ENCODE results near the gene SND1.

The SND1 gene

GRCh38 chr7:127765150-127765549, 113.2 kb downstream of the SND1 start:
- no peak for DNase-seq
- Mint-ChIP-seq H3K27ac (no peak overlapping the region), H3K27me3 (no peaks in the 10 kb centered on the region), H3K36me3 (peaks cover 25% of the 10 kb centered on the region), H3K4me3 (no peak overlapping the region), H3K9me3 (no peaks in the 10 kb centered on the region), H3K4me1 (peaks cover 32% of the 10 kb centered on the region)
- CTCF ChIA-PET: interaction anchor here (1.5 kb wide), 1 partner anchor 57 kb away, joined by 4 read pairs; no protein-coding TSS in a partner anchor

GRCh38 chr7:127766831-127767459, 115.0 kb downstream of the SND1 start:
- DNase-seq: no peak
- Mint-ChIP-seq H3K36me3 (peaks cover 23% of the 10 kb centered on the region), H3K27me3 (no peaks in the 10 kb centered on the region), H3K9me3 (no peaks in the 10 kb centered on the region), H3K4me3 (no peak overlapping the region), H3K4me1 (peaks cover 16% of the 10 kb centered on the region), H3K27ac (no peak overlapping the region)
- CTCF ChIA-PET: interaction anchor here (1.5 to 1.6 kb wide), 2 partner anchors 26 to 59 kb away, joined by 3 to 4 read pairs; no protein-coding TSS in a partner anchor

GRCh38 chr7:127768241-127768640, 116.2 kb downstream of the SND1 start:
- Mint-ChIP-seq H3K4me3 (no peak overlapping the region), H3K9me3 (no peaks in the 10 kb centered on the region), H3K4me1 (peaks cover 11% of the 10 kb centered on the region), H3K27ac (no peak overlapping the region), H3K36me3 (peaks cover 16% of the 10 kb centered on the region), H3K27me3 (no peaks in the 10 kb centered on the region)
- no peak for DNase-seq
- CTCF ChIA-PET: no interaction called here

GRCh38 chr7:127769137-127769536, 117.1 kb downstream of the SND1 start:
- no peaks in the 10 kb centered on the region for H3K9me3 Mint-ChIP-seq
- H3K4me3 Mint-ChIP-seq: no peak overlapping the region
- peaks cover 18% of the 10 kb centered on the region for H3K36me3 Mint-ChIP-seq
- CTCF ChIA-PET: no interaction called here
- no peak for DNase-seq
- no peak overlapping the region for H3K27ac Mint-ChIP-seq
- no peaks in the 10 kb centered on the region for H3K27me3 Mint-ChIP-seq
- H3K4me1 Mint-ChIP-seq: peaks cover 11% of the 10 kb centered on the region

- Mint-ChIP-seq H3K4me3 (no peak overlapping the region), H3K9me3 (no peaks in the 10 kb centered on the region), H3K36me3 (peaks cover 15% of the 10 kb centered on the region), H3K27ac (no peak overlapping the region), H3K4me1 (peaks cover 11% of the 10 kb centered on the region), H3K27me3 (no peaks in the 10 kb centered on the region)
- no peak for DNase-seq
- CTCF ChIA-PET: no interaction called here
Observed at GRCh38 chr7:127769696-127770400, 117.9 kb downstream of the SND1 start.

DNA sequence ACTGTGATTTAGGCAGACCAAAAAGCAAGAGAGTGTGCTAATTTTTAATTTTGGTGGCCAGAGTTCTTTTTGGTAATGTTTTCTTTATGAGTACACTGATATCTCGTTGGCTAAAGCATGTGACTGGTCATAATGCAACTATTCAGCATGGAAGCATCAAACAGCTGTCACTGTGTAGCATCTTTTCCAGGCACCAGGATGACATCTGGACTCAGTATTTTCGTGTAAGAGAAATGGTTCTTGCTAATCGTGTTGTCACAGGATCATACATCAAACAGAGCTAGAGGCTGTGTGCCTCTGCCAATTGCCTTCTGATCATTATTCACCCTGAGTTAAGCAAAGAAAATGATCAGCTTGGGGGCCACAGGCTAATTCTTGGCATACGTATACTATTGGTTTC, 118.9 kb downstream of the SND1 start:
- peaks cover 10% of the 10 kb centered on the region for H3K36me3 Mint-ChIP-seq
- DNase-seq: no peak
- CTCF ChIA-PET: interaction anchor here (0.8 kb wide), 1 partner anchor 12 kb away, joined by 3 read pairs; no protein-coding TSS in a partner anchor
- peaks cover 9% of the 10 kb centered on the region for H3K4me1 Mint-ChIP-seq
- H3K4me3 Mint-ChIP-seq: no peak overlapping the region
- H3K27me3 Mint-ChIP-seq: no peaks in the 10 kb centered on the region
- no peak overlapping the region for H3K27ac Mint-ChIP-seq
- no peaks in the 10 kb centered on the region for H3K9me3 Mint-ChIP-seq

- no peaks in the 10 kb centered on the region for H3K27me3 Mint-ChIP-seq
- H3K9me3 Mint-ChIP-seq: no peaks in the 10 kb centered on the region
Observed at GRCh38 chr7:127771707-127772106, 119.7 kb downstream of the SND1 start.

DNA sequence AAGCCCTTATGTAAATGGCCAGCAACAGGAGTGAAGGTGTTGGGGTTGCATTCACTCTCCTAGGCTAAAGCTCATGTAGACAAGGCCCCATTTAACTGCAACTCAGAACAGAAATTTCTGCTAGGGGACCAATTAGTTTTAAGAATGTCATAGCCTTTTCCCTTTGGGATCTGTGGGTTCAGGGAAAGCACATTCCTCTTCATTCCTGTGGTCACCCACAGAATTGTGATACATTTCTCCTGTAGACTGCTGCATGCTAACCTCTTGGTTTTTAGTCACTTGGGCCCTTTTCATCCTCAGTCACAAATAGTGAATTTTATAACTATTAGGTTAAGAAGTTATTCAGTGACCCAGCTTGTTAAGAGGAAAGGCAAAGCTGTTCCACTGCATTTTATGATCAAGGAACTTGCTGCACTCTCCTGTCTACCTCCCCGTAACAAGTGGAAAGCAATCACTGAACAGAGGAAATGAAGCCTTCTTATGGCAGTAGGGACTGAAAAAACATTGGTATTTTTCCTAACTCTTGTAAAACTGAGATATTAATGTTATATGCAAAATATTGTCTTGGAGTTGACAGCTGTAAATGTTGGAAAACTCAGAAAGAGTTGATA, 124.9 kb downstream of the SND1 start:
- DNase-seq: no peak
- H3K27ac Mint-ChIP-seq: no peak overlapping the region
- no peak overlapping the region for H3K4me3 Mint-ChIP-seq
- no peaks in the 10 kb centered on the region for H3K9me3 Mint-ChIP-seq
- H3K4me1 Mint-ChIP-seq: no peaks in the 10 kb centered on the region
- CTCF ChIA-PET: no interaction called here
- H3K27me3 Mint-ChIP-seq: no peaks in the 10 kb centered on the region
- peaks cover 6% of the 10 kb centered on the region for H3K36me3 Mint-ChIP-seq

More at GRCh38 chr7:127771707-127772106, 119.7 kb downstream of the SND1 start:
- no peak for DNase-seq
- CTCF ChIA-PET: no interaction called here
- H3K36me3 Mint-ChIP-seq: peaks cover 9% of the 10 kb centered on the region
- no peak overlapping the region for H3K4me3 Mint-ChIP-seq
- no peak overlapping the region for H3K27ac Mint-ChIP-seq
- H3K4me1 Mint-ChIP-seq: peaks cover 8% of the 10 kb centered on the region

DNA sequence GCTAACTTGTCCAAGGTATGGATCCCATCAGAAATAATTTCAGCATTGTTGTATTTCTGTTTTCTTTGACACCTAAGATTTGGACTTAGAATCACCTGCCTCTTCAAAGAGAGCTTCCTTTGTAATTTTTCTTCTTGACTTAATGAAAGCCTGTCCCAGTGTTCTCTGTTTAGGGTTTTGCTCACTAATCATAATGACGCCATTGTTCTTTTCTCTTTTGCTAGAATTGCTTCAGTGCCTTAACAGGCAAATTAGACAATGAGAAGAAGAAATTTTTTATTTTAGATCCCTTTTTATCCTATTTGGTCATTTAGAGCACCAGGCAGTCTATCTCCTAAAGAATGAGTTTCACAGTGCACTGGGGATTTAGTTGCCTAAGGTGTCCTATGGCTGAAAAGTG, 128.5 kb downstream of the SND1 start:
- CTCF ChIA-PET: interaction anchor here (0.9 kb wide), 1 partner anchor 429 kb away, joined by 3 read pairs; no protein-coding TSS in a partner anchor
- no peaks in the 10 kb centered on the region for H3K27me3 Mint-ChIP-seq
- no peak for DNase-seq
- H3K9me3 Mint-ChIP-seq: no peaks in the 10 kb centered on the region
- H3K27ac Mint-ChIP-seq: no peak overlapping the region
- no peaks in the 10 kb centered on the region for H3K4me1 Mint-ChIP-seq
- H3K36me3 Mint-ChIP-seq: peaks cover 5% of the 10 kb centered on the region
- H3K4me3 Mint-ChIP-seq: no peak overlapping the region

GRCh38 chr7:127781081-127781480, 129.1 kb downstream of the SND1 start:
- H3K27me3 Mint-ChIP-seq: no peaks in the 10 kb centered on the region
- peaks cover 6% of the 10 kb centered on the region for H3K36me3 Mint-ChIP-seq
- CTCF ChIA-PET: interaction anchor here (0.9 kb wide), 1 partner anchor 428 kb away, joined by 3 read pairs; no protein-coding TSS in a partner anchor
- no peak overlapping the region for H3K4me3 Mint-ChIP-seq
- no peak overlapping the region for H3K27ac Mint-ChIP-seq
- H3K4me1 Mint-ChIP-seq: no peaks in the 10 kb centered on the region
- no peak for DNase-seq
- H3K9me3 Mint-ChIP-seq: no peaks in the 10 kb centered on the region

DNA sequence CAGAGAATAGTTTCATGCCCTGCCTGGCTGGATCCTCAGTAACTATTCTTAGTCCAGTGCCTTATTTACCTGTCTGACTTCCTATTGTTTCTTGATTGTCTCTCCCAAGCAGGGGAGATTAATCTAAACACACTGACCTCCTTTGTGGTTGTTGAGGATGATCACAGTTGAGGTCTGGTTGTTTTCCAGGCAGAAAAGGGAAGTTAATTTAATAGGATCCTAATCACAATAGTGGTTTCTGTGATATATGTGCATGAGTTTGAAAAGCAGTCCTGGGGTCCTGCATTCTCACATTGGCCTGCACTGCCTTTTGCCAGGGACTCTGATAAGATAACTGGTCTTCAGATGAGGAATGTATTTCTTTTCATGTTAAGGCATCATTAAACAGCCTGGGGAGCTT, 130.1 kb downstream of the SND1 start:
- peaks cover 8% of the 10 kb centered on the region for H3K36me3 Mint-ChIP-seq
- H3K4me3 Mint-ChIP-seq: no peak overlapping the region
- H3K4me1 Mint-ChIP-seq: peaks cover 1% of the 10 kb centered on the region
- no peak for DNase-seq
- no peaks in the 10 kb centered on the region for H3K9me3 Mint-ChIP-seq
- H3K27ac Mint-ChIP-seq: no peak overlapping the region
- CTCF ChIA-PET: interaction anchor here (0.7 kb wide), 1 partner anchor 11 kb away, joined by 3 read pairs; no protein-coding TSS in a partner anchor
- H3K27me3 Mint-ChIP-seq: no peaks in the 10 kb centered on the region

- H3K27me3 Mint-ChIP-seq: no peaks in the 10 kb centered on the region
- no peak for DNase-seq
- H3K4me3 Mint-ChIP-seq: no peak overlapping the region
- H3K9me3 Mint-ChIP-seq: no peaks in the 10 kb centered on the region
- H3K4me1 Mint-ChIP-seq: peaks cover 7% of the 10 kb centered on the region
- H3K27ac Mint-ChIP-seq: no peak overlapping the region
- CTCF ChIA-PET: interaction anchor here (0.7 to 2.2 kb wide), 2 partner anchors 10 to 12 kb away, joined by 3 to 9 read pairs; no protein-coding TSS in a partner anchor
- peaks cover 8% of the 10 kb centered on the region for H3K36me3 Mint-ChIP-seq
Observed at GRCh38 chr7:127782654-127783559, 130.9 kb downstream of the SND1 start.

DNA sequence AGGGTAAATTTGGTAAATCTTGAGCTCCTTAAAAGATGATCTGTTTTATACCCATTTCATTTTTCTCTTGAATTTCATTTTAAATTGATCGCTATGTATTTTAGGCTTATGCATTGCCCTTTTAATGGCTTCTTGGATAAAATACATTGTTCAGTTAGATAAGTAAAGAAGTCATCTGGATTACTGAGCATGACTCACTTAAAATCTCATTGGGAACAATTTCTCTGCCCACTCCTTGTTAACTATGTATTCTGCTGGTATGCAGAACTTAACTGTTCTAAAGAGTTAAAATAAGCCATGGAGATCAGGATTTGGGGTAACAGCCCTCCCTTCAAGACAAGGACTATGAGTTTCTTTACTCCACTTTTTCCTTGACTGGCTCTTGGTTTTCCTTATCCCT, 134.2 kb downstream of the SND1 start:
- Mint-ChIP-seq H3K36me3 (peaks cover 6% of the 10 kb centered on the region), H3K4me1 (peaks cover 7% of the 10 kb centered on the region), H3K27me3 (no peaks in the 10 kb centered on the region), H3K9me3 (no peaks in the 10 kb centered on the region), H3K27ac (no peak overlapping the region), H3K4me3 (no peak overlapping the region)
- no peak for DNase-seq
- CTCF ChIA-PET: no interaction called here

DNA sequence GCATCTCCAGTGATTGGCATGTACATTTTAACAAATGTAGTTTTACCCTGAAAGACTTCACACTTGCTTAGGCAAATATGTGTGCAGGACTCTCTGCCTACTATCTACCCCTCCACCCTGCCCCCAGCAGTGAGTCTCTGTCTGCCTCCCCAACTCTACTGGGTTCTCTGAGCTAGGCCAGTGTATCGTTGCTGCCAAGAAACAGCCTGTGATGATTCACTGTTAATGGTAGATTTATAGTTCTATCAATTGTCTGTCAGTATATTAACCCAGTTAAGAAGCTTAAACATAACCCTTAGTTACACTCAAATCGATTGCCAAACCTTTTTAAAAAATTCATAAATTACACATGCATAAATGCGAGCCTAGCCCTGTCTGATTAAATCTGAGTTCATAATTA, 137.0 kb downstream of the SND1 start:
- Mint-ChIP-seq H3K36me3 (peaks cover 6% of the 10 kb centered on the region), H3K4me3 (no peak overlapping the region), H3K4me1 (peaks cover 7% of the 10 kb centered on the region), H3K9me3 (no peaks in the 10 kb centered on the region), H3K27me3 (no peaks in the 10 kb centered on the region), H3K27ac (no peak overlapping the region)
- CTCF ChIA-PET: no interaction called here
- DNase-seq: no peak

Data from activated naive CD4-positive, alpha-beta T cell treated with anti-CD3 and anti-CD28 coated beads, Interleukin-2, amount 10 ng/mL, durations not matched to agents 7 days and 5 days (primary cell).